Body of pancreas (tissue), 4 donors: Measurements from ENCODE around the gene MRPL10. TPM values are rescaled to one million over a fixed set of nuclear protein-coding genes. Genes with fewer than 3 reads are reported as not detected.

Experiments
- ATAC-seq: fragments of 150-250 bp; one replicate; pipeline ENCODE4 v1.9.1; 2016
- DNase-seq, 4 donors: peaks; one replicate each; pipeline ENCODE4 v3.0.0-alpha.2; 2019
- H3K27ac ChIP-seq, 4 donors: fragments of 200-600 bp; sonication (generic); 1 replicate in 3 of 4; 2 replicates in 1 of 4; pipeline versions ENCODE4 v1.5.1 to v1.6.1; 2016 to 2019; ENCODE audit warnings: mild to moderate bottlenecking in 1 of 4, mixed read lengths in 1 of 4, moderate library complexity in 1 of 4
- H3K27me3 ChIP-seq, 2 donors: fragments of 200-600 bp; sonication (generic); one replicate each; pipeline ENCODE4 v1.6.0; 2016; ENCODE audit warnings: mild to moderate bottlenecking in 1 of 2
- H3K36me3 ChIP-seq, 2 donors: fragments of 200-600 bp; sonication (generic); replicated peaks in 1 of 2; 2 replicates each; pipeline ENCODE4 v1.5.1; 2016; ENCODE audit warnings: low read depth in 2 of 2; ENCODE audit not compliant: insufficient read depth in 1 of 2
- H3K4me1 ChIP-seq: fragments of 200-600 bp; sonication (generic); one replicate; pipeline ENCODE4 v1.6.0; 2016
- H3K4me3 ChIP-seq, 2 donors: fragments of 200-600 bp; sonication (generic); 1 replicate in 1 of 2; 2 replicates in 1 of 2; pipeline ENCODE4 v1.5.1; 2016 to 2019
- H3K9me3 ChIP-seq, 3 donors: fragments of 200-600 bp; sonication (generic); 1 replicate in 2 of 3; 2 replicates in 1 of 3; pipeline ENCODE4 v1.5.1; 2016
- POLR2A ChIP-seq, 3 donors: fragments of 450-650 bp; IDR thresholded peaks; one replicate each; pipeline ENCODE4 v1.6.1; 2016; ENCODE audit warnings: antibody characterized with exemption in 3 of 3, mild to moderate bottlenecking in 2 of 3
- WGBS, 2 donors: methylation state at CpG; one replicate each; pipeline ENCODE4 v1.1.5; 2017; 5-methylcytosine and 5-hydroxymethylcytosine counted together
- intact Hi-C: fragments of 100-400 bp; cut with DNase I; formaldehyde crosslinking; loops from one replicate; pipeline ENCODE4 v1.15.1; 2023
- total RNA-seq, 2 donors: library from RNA; depleted of rRNA; stranded (reverse); fragments of >200 nt; gene quantifications; one replicate each; pipeline ENCODE4 v1.1.0, GENCODE V29; 2016
- TF ChIP-seq, protein P1 (sequence below), 7 experiments: fragments of 450-650 bp in 4 of 7; fragments of 200-600 bp in 3 of 7; sonication (generic) in 3 of 7; IDR thresholded peaks; one replicate each; pipeline ENCODE4 v1.5.1; 2016 to 2019; ENCODE audit warnings: antibody characterized with exemption in 7 of 7

The MRPL10 gene
- total RNA-seq, 2 donors from 2014 or later, result 4.3 to 29.8 TPM

DNA sequence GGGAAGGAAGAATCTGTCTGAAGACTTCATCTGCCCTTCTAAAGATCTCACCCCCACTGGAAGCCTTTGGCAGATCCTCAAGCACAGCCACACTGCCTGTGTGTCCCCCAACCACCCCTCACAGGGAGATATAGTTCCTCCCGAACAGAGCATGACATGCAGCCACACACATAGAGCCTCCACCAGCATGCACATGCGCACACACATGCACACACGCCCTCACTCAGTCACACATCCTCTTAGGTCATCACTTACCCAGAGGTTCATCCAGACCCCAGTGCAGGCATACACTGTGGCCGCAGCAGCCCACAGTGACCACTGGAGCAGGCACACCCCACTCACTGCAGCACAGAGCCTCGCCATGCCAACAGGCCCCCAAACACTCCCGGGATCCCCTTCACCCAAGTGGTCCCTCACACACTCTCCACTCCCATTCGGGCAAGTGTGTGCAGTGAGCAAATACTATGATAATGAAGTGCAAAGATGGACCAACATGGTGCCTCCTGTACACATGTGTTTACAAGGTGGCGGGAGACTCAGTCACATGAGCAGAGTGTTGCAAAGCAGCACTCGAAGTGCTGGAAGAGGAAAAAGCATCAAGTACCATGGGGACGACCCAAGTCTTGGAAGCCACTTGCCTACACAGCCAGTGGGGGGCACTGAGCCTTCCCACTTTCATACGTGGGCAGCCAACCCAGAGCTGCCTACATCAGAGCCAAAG is 36.6 kb upstream of the MRPL10 start:
- no peak for ATAC-seq
- H3K27me3 ChIP-seq, result peaks cover 3 to 13% of the 10 kb centered on the region in 2 donors

GRCh38 chr17:47866941-47867340 is 35.6 kb upstream of the MRPL10 start:
- DNase-seq (no peak), ATAC-seq (no peak)
- H3K27ac ChIP-seq, result no peak overlapping the region
- intact Hi-C loops, result no loop called here
- 54 to 58% methylated on average over 19 to 20 of the region's 20 CpGs for whole genome bisulfite sequencing, 2 donors
- TF ChIP-seq, protein P1, sequence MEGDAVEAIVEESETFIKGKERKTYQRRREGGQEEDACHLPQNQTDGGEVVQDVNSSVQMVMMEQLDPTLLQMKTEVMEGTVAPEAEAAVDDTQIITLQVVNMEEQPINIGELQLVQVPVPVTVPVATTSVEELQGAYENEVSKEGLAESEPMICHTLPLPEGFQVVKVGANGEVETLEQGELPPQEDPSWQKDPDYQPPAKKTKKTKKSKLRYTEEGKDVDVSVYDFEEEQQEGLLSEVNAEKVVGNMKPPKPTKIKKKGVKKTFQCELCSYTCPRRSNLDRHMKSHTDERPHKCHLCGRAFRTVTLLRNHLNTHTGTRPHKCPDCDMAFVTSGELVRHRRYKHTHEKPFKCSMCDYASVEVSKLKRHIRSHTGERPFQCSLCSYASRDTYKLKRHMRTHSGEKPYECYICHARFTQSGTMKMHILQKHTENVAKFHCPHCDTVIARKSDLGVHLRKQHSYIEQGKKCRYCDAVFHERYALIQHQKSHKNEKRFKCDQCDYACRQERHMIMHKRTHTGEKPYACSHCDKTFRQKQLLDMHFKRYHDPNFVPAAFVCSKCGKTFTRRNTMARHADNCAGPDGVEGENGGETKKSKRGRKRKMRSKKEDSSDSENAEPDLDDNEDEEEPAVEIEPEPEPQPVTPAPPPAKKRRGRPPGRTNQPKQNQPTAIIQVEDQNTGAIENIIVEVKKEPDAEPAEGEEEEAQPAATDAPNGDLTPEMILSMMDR (IDR thresholded peaks at IDR 0.05), result no peak
- TF ChIP-seq POLR2A (IDR thresholded peaks at IDR 0.05), result no peak
- no peaks in the 10 kb centered on the region for H3K4me1 ChIP-seq
- no peaks in the 10 kb centered on the region for H3K9me3 ChIP-seq
- H3K4me3 ChIP-seq, result no peak overlapping the region
- H3K27me3 ChIP-seq, result peaks cover 3 to 4% of the 10 kb centered on the region in 2 donors
- H3K36me3 ChIP-seq, result no peaks in the 10 kb centered on the region

More for the DNA sequence above, 36.6 kb upstream of the MRPL10 start:
- no peak for DNase-seq
- TF ChIP-seq, protein P1 (IDR thresholded peaks at IDR 0.05), result no peak
- no peak for TF ChIP-seq POLR2A (IDR thresholded peaks at IDR 0.05)
- 70 to 80% methylated on average over 9 to 11 of the region's 11 CpGs for WGBS, 2 donors
- H3K36me3 ChIP-seq, result no peaks in the 10 kb centered on the region
- H3K4me3 ChIP-seq, result no peak overlapping the region
- H3K27ac ChIP-seq, result no peak overlapping the region
- H3K9me3 ChIP-seq, result no peaks in the 10 kb centered on the region
- intact Hi-C loops, result no loop called here
- H3K4me1 ChIP-seq, result no peaks in the 10 kb centered on the region

- Histone ChIP-seq H3K4me3 (no peak overlapping the region), H3K36me3 (no peaks in the 10 kb centered on the region), H3K27me3 (no peaks in the 10 kb centered on the region), H3K27ac (no peak overlapping the region), H3K9me3 (no peaks in the 10 kb centered on the region), H3K4me1 (no peaks in the 10 kb centered on the region)
- 53 to 56% methylated on average over 7 of the region's 7 CpGs for WGBS, 2 donors
- intact Hi-C loops, result no loop called here
- no peak for ATAC-seq
- no peak for DNase-seq
- TF ChIP-seq, protein P1 (IDR thresholded peaks at IDR 0.05), result no peak
- no peak for TF ChIP-seq POLR2A (IDR thresholded peaks at IDR 0.05)
Observed at GRCh38 chr17:47864791-47865216, 33.5 kb upstream of the MRPL10 start.

GRCh38 chr17:47862621-47863440 is 31.5 kb upstream of the MRPL10 start:
- intact Hi-C loops, result no loop called here
- H3K4me1 ChIP-seq, result no peaks in the 10 kb centered on the region
- DNase-seq (no peak), ATAC-seq (no peak)
- H3K27me3 ChIP-seq, result no peaks in the 10 kb centered on the region
- H3K9me3 ChIP-seq, result no peaks in the 10 kb centered on the region
- 65 to 70% methylated on average over 7 of the region's 7 CpGs for WGBS, 2 donors
- H3K27ac ChIP-seq, result no peak overlapping the region
- TF ChIP-seq POLR2A (IDR thresholded peaks at IDR 0.05), result no peak
- TF ChIP-seq, protein P1 (IDR thresholded peaks at IDR 0.05), result no peak
- H3K4me3 ChIP-seq, result no peak overlapping the region
- H3K36me3 ChIP-seq, result no peaks in the 10 kb centered on the region
